NCI-H2081 (cell line): ENCODE results near the gene KDM2B.
A peak's percentile ranks its signal among the peaks of the same experiment; 100 is the strongest.
"Not testable (repeated sequence)": the region's sequence is repeated elsewhere in the genome, so short reads cannot be mapped to it uniquely, and the experiment has no call there.

Experiments
- DNase-seq, 2 experiments: peaks; one replicate each; lab custom pipeline; 2025; lab: John Stamatoyannopoulos, UW

Gene KDM2B

GRCh38 chr12:121503395-121503794 is 77.4 kb downstream of the KDM2B start:
- no peak for DNase-seq

- DNase-seq: no peak
These were observed 78.9 kb downstream of the KDM2B start for GRCh38 chr12:121501946-121502345.

- peak; percentile 59 to 66 for DNase-seq
These were observed 80.7 kb downstream of the KDM2B start for GRCh38 chr12:121499929-121500793.

- DNase-seq: no peak
These were observed 85.1 kb downstream of the KDM2B start for GRCh38 chr12:121495746-121496145.

- DNase-seq: peak in 1 of 2 experiments; percentile 9
These were observed 86.6 kb downstream of the KDM2B start for GRCh38 chr12:121494093-121494787.

- no peak for DNase-seq
These were observed 90.2 kb downstream of the KDM2B start for GRCh38 chr12:121490401-121491281.

GRCh38 chr12:121489874-121490273 is 90.9 kb downstream of the KDM2B start:
- DNase-seq: no peak

GRCh38 chr12:121484967-121485366 is 95.9 kb downstream of the KDM2B start:
- DNase-seq: no peak

- not testable (repeated sequence) for DNase-seq
These were observed 96.3 kb downstream of the KDM2B start for GRCh38 chr12:121484564-121484963.

GRCh38 chr12:121483949-121484348 is 96.9 kb downstream of the KDM2B start:
- no peak for DNase-seq

GRCh38 chr12:121476477-121476876 is 104.3 kb downstream of the KDM2B start:
- DNase-seq: no peak

- no peak for DNase-seq
These were observed 105.5 kb downstream of the KDM2B start for GRCh38 chr12:121475279-121475678.

- DNase-seq: no peak
These were observed 108.5 kb downstream of the KDM2B start for GRCh38 chr12:121472150-121472905.

- no peak for DNase-seq
These were observed 110.1 kb downstream of the KDM2B start for GRCh38 chr12:121470751-121471150.

GRCh38 chr12:121468499-121468801 is 112.4 kb downstream of the KDM2B start:
- DNase-seq: peak in 1 of 2 experiments; percentile 6

- DNase-seq: no peak
These were observed 113.0 kb downstream of the KDM2B start for GRCh38 chr12:121467638-121468498.

- peak; percentile 91 to 92 for DNase-seq
These were observed 113.8 kb downstream of the KDM2B start for GRCh38 chr12:121466794-121467637.

GRCh38 chr12:121465921-121466793 is 114.7 kb downstream of the KDM2B start:
- DNase-seq: peak in 1 of 2 experiments; percentile 13

GRCh38 chr12:121464331-121464730 is 116.5 kb downstream of the KDM2B start:
- DNase-seq: no peak
